Measurements from ENCODE around the gene GMPPA.

The GMPPA gene

DNA sequence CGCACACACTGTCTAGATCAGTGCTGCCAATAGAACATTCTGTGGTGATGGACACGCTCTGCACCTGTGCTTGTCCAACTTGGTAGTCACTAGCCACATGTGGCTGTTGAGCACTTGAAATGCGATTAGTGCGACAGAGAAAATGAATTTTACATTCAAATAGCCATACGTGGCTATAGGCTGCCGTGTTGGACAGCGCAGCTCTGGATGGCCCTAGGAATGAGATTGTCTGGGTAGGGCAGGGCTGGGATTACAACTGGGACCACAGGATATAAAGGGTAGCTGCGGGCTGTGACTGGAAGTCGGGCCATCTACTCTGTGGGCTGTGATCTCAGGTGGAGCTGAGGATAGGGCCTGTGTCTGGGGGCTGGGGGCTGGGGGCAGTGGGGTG is 20.8 kb downstream of the GMPPA start:
- no peak overlapping the region for H3K4me3 ChIP-seq (ENCODE audit: low read depth, low read length)
- in situ Hi-C loops (cut with HindIII; ENCODE audit: low sequenced_read_pairs) = no loop called here
- TF ChIP-seq, protein P1, sequence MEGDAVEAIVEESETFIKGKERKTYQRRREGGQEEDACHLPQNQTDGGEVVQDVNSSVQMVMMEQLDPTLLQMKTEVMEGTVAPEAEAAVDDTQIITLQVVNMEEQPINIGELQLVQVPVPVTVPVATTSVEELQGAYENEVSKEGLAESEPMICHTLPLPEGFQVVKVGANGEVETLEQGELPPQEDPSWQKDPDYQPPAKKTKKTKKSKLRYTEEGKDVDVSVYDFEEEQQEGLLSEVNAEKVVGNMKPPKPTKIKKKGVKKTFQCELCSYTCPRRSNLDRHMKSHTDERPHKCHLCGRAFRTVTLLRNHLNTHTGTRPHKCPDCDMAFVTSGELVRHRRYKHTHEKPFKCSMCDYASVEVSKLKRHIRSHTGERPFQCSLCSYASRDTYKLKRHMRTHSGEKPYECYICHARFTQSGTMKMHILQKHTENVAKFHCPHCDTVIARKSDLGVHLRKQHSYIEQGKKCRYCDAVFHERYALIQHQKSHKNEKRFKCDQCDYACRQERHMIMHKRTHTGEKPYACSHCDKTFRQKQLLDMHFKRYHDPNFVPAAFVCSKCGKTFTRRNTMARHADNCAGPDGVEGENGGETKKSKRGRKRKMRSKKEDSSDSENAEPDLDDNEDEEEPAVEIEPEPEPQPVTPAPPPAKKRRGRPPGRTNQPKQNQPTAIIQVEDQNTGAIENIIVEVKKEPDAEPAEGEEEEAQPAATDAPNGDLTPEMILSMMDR (IDR thresholded peaks at IDR 0.05; ENCODE audit: low read depth, low read length, missing control alignments) = no peak
- no peak for DNase-seq (ENCODE audit: low read depth)

DNA sequence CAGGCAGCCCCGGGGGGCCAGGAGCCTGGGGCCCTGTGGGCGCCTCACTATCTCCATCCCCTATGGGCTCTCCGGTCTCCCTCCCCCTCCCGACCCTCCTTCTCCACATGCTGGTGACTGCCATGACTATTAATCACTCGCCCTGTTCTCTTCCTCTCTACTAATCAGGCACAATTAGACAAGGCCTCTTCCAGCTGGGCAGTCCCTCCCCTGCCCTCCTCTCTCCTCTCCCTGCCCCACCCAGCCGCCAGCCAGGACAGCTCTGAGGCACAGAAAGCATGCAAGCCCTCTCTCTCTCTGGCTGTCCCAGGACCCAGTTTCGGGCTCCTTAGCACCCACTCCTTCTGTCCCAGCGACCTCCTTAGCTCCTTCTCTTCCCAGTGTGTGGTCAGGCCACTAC is 21.4 kb downstream of the GMPPA start:
- no peak for DNase-seq (ENCODE audit: low read depth)
- TF ChIP-seq, protein P1 (IDR thresholded peaks at IDR 0.05; ENCODE audit: low read depth, low read length, missing control alignments) = no peak
- in situ Hi-C loops (cut with HindIII; ENCODE audit: low sequenced_read_pairs) = no loop called here
- H3K4me3 ChIP-seq (ENCODE audit: low read depth, low read length) = no peak overlapping the region

DNA sequence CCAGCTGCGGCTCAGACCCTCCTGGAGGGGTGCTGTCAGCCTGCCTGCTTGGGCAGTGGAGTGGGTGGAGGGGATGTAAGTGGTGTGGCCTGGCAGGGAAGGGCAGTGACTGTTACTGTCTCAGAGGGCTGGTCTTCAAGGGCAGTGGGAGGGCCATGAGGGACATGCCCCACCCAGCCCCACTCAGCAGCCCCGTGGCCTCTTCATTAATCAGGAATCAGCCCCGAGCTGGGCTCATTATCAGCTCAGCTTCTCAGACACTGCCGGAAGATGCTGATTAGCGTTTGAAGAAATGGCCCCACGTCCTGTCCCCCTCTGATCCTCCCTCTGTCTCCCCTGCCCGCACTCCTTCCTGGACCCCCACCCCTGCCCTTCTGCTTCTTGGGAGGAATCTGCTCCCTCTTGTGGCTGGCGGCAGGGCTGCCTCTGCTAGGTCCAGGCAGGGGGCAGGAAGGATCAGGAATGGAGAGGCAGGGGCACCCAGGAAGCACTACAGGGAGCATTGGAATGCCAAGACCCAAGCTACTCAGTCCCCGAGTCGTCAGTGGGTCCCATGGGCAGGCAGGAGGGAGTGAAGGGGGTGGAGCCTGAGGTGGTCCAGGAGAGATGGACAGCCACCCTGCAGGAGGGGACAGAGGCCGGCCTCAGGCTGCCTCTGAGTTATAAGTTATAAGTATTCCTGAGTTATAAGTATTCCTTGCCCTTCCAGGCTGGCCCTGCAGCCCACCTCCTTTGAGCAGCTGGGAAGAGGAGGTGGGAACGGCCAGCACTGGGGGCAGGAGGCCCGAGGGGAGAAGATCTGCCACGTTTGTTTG is 22.6 kb downstream of the GMPPA start:
- no peak for DNase-seq (ENCODE audit: low read depth)
- in situ Hi-C loops (cut with HindIII; ENCODE audit: low sequenced_read_pairs) = no loop called here
- H3K4me3 ChIP-seq (ENCODE audit: low read depth, low read length) = no peak overlapping the region
- TF ChIP-seq, protein P1 (IDR thresholded peaks at IDR 0.05; ENCODE audit: low read depth, low read length, missing control alignments) = peak; percentile 86

DNA sequence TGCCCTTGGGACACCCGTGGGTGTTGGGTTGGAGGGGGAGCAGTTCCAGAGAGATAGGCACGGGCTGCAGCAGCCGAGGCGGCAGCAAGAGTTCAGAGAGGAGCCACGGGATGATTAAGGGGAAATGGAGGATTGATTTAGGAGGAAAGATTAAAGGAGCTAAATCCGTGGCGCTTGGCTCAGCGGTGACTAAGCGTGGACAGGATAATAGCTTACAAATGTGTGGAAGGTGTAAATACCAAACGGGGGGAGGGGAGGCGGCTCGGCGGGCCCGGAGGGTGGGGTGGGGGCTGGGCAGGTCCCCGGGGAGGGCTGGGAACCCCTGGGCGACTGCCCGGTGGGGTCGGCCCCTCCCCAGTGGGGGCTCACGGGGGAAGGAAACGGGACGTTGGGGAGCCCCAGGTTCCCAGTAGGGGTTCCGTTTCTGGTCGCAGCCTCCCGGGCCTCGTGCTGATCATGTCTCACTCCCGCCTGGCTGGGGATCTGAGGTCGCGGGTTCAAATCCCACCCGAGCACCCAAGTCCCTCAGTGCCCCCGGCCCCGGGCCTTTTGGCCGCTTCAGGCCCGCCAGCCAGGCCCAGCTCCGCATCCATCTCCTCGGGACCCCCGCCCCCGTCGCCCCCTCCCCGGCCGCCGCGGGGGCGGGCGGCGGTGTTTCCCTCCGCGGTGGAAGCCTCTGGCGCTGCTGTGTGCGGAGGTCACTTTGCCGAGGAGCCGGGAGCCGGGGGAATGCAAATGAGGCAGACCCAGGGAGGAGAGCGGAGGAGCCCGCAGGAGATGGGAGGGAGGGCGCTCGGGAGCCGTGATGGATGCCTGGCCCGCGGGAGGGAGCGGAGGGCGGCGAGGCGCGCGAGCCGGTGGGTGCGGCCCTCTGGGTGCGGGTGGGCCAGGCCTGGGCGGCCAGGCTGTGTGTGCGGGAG is 23.7 kb downstream of the GMPPA start:
- DNase-seq (ENCODE audit: low read depth) = no peak
- in situ Hi-C loops (cut with HindIII; ENCODE audit: low sequenced_read_pairs) = no loop called here
- H3K4me3 ChIP-seq (ENCODE audit: low read depth, low read length) = peak overlapping the region; percentile 23

DNA sequence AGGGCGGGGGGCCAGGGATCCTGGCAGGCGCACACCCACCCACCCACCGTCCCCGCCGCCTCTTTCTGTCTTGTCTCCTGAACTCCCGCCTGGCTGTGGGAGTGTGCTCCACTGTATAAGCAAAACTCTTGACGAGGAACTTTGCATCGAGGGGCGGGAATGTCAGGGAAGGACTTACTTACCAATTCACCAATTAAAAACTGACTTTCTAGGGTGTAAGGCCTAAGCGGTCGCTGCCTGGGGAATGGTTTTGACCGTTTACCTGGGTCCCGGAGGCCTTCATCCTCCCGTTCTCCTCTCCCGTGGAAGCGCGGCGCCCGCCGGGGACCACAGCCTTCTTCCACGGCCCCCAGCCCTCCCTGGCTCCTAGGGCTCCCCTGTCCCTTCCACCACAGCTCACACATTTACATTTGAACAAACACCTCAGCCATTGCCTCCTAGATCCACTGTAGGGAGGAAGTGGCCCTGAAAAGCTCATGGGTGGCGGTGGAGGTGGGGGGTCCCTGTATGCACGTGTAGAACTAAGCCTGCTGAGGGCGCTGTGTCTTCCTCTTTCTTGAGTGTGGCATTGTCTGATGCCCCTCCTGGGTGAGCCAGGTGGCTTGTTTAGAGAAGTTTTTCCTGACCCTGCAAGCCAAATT is 24.5 kb downstream of the GMPPA start:
- TF ChIP-seq, protein P1 (IDR thresholded peaks at IDR 0.05; ENCODE audit: low read depth, low read length, missing control alignments) = no peak
- in situ Hi-C loops (cut with HindIII; ENCODE audit: low sequenced_read_pairs) = no loop called here
- H3K4me3 ChIP-seq (ENCODE audit: low read depth, low read length) = no peak overlapping the region
- no peak for DNase-seq (ENCODE audit: low read depth)

More for the DNA sequence above, 23.7 kb downstream of the GMPPA start:
- TF ChIP-seq, protein P1 (IDR thresholded peaks at IDR 0.05; ENCODE audit: low read depth, low read length, missing control alignments) = no peak

DNA sequence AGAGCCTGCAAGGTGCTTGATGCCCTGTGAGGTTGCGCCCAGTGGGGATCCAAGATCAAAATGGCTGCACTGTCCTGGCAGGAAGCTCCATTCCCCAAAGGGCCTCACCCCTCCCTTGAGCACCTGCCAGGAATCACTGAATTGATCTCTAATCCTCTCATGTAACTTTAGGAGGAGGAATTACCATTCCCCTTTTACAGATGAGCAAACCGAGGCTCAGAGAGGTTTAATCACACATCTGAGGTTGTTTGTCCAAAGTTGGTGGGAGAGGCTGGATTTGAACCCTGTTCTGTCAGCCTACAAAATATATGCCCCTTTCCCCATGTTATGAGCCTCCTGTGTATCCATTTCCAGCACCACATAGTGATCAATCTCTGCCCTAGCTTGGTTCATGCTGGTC is 26.1 kb downstream of the GMPPA start:
- TF ChIP-seq, protein P1 (IDR thresholded peaks at IDR 0.05; ENCODE audit: low read depth, low read length, missing control alignments) = no peak
- H3K4me3 ChIP-seq (ENCODE audit: low read depth, low read length) = no peak overlapping the region
- in situ Hi-C loops (cut with HindIII; ENCODE audit: low sequenced_read_pairs) = loop anchor here (25.0 kb wide), 1 partner anchor 113 kb away; the partner anchor contains the start of gene DES

More for the DNA sequence above, 26.1 kb downstream of the GMPPA start:
- DNase-seq (ENCODE audit: low read depth) = no peak

All from astrocyte of the cerebellum (primary cell).